ENCODE data around the gene EHD1. TPM values are rescaled to one million over a fixed set of nuclear protein-coding genes. Genes with fewer than 3 reads are reported as not detected.

Gene EHD1
- total RNA-seq, 2 donors from 2014 or later, result 136 to 159 TPM

Other genes starting within 250 kb of the EHD1 start
- gene NRXN2, start 155.4 kb downstream of the EHD1 start, total RNA-seq, result under 1 TPM; 0.37 to 0.55 TPM
- 10 to 100 TPM; 18.8 to 27.9 TPM for gene RASGRP2, start 134.5 kb downstream of the EHD1 start, total RNA-seq
- gene PYGM, start 118.6 kb downstream of the EHD1 start, total RNA-seq, result 1 to 10 TPM; 4.0 to 4.5 TPM
- 100 to 1,000 TPM; 332 to 337 TPM for gene SF1, start 100.1 kb downstream of the EHD1 start, total RNA-seq
- 10 to 100 TPM; 74.7 to 84.5 TPM for gene MAP4K2, start 75.4 kb downstream of the EHD1 start, total RNA-seq
- 10 to 100 TPM; 33.8 to 36.3 TPM for gene MEN1, start 68.1 kb downstream of the EHD1 start, total RNA-seq
- 1 to 10 TPM; 1.1 to 1.5 TPM for gene CDC42BPG, start 34.0 kb downstream of the EHD1 start, total RNA-seq
- 10 to 100 TPM; 20.9 to 27.0 TPM for gene ATG2A, start 38.6 kb upstream of the EHD1 start, total RNA-seq
- 10 to 100 TPM; 15.0 to 24.0 TPM for gene PPP2R5B, start 46.1 kb upstream of the EHD1 start, total RNA-seq
- gene GPHA2, start 57.3 kb upstream of the EHD1 start, total RNA-seq, result under 1 TPM; 0.58 to 0.81 TPM
- 1 to 10 TPM; 1.7 to 2.7 TPM for gene MAJIN, start 93.5 kb upstream of the EHD1 start, total RNA-seq
- gene BATF2, start 118.3 kb upstream of the EHD1 start, total RNA-seq, result under 1 TPM; 0.31 to 0.39 TPM
- 100 to 1,000 TPM in 1 of 2 donors, 10 to 100 TPM in 1; 96.0 to 101 TPM for gene ARL2, start 135.5 kb upstream of the EHD1 start, total RNA-seq
- 10 to 100 TPM; 31.5 to 38.7 TPM for gene SNX15, start 148.8 kb upstream of the EHD1 start, total RNA-seq
- 10 to 100 TPM; 18.1 to 21.6 TPM for gene SAC3D1, start 162.6 kb upstream of the EHD1 start, total RNA-seq
- gene NAALADL1, start 179.9 kb upstream of the EHD1 start, total RNA-seq, result 10 to 100 TPM; 25.0 to 31.6 TPM
- gene CDCA5, start 205.4 kb upstream of the EHD1 start, total RNA-seq, result 100 to 1,000 TPM; 139 to 174 TPM
- 10 to 100 TPM; 44.2 to 46.5 TPM for gene ZFPL1, start 205.6 kb upstream of the EHD1 start, total RNA-seq
- 100 to 1,000 TPM; 118 to 119 TPM for gene VPS51, start 217.6 kb upstream of the EHD1 start, total RNA-seq
- 10 to 100 TPM; 22.8 to 26.8 TPM for gene TM7SF2, start 233.3 kb upstream of the EHD1 start, total RNA-seq
- gene ZNHIT2, start 239.1 kb upstream of the EHD1 start, total RNA-seq, result 10 to 100 TPM in 1 of 2 donors, 1 to 10 TPM in 1; 9.9 to 10.4 TPM
- 1,000 to 10,000 TPM; 1,144 to 1,164 TPM for gene FAU, start 243.5 kb upstream of the EHD1 start, total RNA-seq
- 10 to 100 TPM; 73.6 to 89.8 TPM for gene MRPL49, start 243.7 kb upstream of the EHD1 start, total RNA-seq

Measured in activated T-cell treated with anti-CD3 and anti-CD28 coated beads, Interleukin-2, amount 50 U/mL, for 72 hours (primary cell).